GM18951 (cell line): Measurements from ENCODE around the gene NFYB.
"Not testable (repeated sequence)": the region's sequence is repeated elsewhere in the genome, so short reads cannot be mapped to it uniquely, and the experiment has no call there.

Source experiments
- POLR2A ChIP-seq: IDR thresholded peaks from 4 replicates; pipeline ENCODE4 v1.6.1; 2011; ENCODE audit warnings: mild to moderate bottlenecking; ENCODE audit not compliant: insufficient read length, insufficient read depth; ENCODE audit errors: extremely low read depth
- in situ Hi-C: fragments of 300-500 bp; cut with MboI; formaldehyde crosslinking; loops from one replicate; pipeline ENCODE4 v1.12.0; 2022; ENCODE audit warnings: low sequenced_read_pairs, mixed read lengths, inconsistent platforms; ENCODE audit not compliant: unreplicated experiment

NFYB gene

GRCh38 chr12:104137902-104138796, at the start of gene NFYB:
NFYB (minus strand) TSS chr12:104138210; CDS start chr12:104135453, 2,757 bp downstream.
- in situ Hi-C loops = no loop called here
- TF ChIP-seq POLR2A = peak; percentile 93

GRCh38 chr12:104187446-104188155, 49.6 kb upstream of the NFYB start:
- TF ChIP-seq POLR2A = no peak
- in situ Hi-C loops = no loop called here

GRCh38 chr12:104183443-104183842, 45.4 kb upstream of the NFYB start:
- no peak for TF ChIP-seq POLR2A
- in situ Hi-C loops = no loop called here

GRCh38 chr12:104182621-104183378, 44.8 kb upstream of the NFYB start:
- no peak for TF ChIP-seq POLR2A
- in situ Hi-C loops = no loop called here

GRCh38 chr12:104182144-104182543, 44.1 kb upstream of the NFYB start:
- TF ChIP-seq POLR2A = no peak
- in situ Hi-C loops = no loop called here

- in situ Hi-C loops = no loop called here
- TF ChIP-seq POLR2A = no peak
Measured at GRCh38 chr12:104181313-104181712, 43.3 kb upstream of the NFYB start.

GRCh38 chr12:104180374-104180773, 42.4 kb upstream of the NFYB start:
- no peak for TF ChIP-seq POLR2A
- in situ Hi-C loops = no loop called here

- no peak for TF ChIP-seq POLR2A
- in situ Hi-C loops = no loop called here
Measured at GRCh38 chr12:104177663-104178501, 39.9 kb upstream of the NFYB start.

GRCh38 chr12:104177336-104177662, 39.3 kb upstream of the NFYB start:
- TF ChIP-seq POLR2A = no peak
- in situ Hi-C loops = no loop called here

GRCh38 chr12:104175726-104176247, 37.8 kb upstream of the NFYB start:
- in situ Hi-C loops = no loop called here
- no peak for TF ChIP-seq POLR2A

GRCh38 chr12:104173804-104174203, 35.8 kb upstream of the NFYB start:
- in situ Hi-C loops = not testable (repeated sequence)

GRCh38 chr12:104172570-104172947, 34.5 kb upstream of the NFYB start:
- no peak for TF ChIP-seq POLR2A
- in situ Hi-C loops = no loop called here
